AG09309 (cell line): ENCODE measurements around the gene RPA1.
"Not testable (repeated sequence)": the region's sequence is repeated elsewhere in the genome, so short reads cannot be mapped to it uniquely, and the experiment has no call there.

ENCODE experiments used
- DNase-seq: peaks from one replicate; pipeline ENCODE4 v3.0.0-alpha.2; 2010; ENCODE audit warnings: low read depth
- H3K4me3 ChIP-seq: 2 replicates; pipeline ENCODE4 v1.5.1; 2011; ENCODE audit warnings: mild to moderate bottlenecking, low read depth, low read length, moderate library complexity; ENCODE audit not compliant: control insufficient read depth
- CTCF ChIP-seq: IDR thresholded peaks from 2 replicates; pipeline ENCODE4 v1.5.1; 2011; ENCODE audit warnings: mild to moderate bottlenecking, low read depth, low read length, inconsistent platforms; ENCODE audit not compliant: insufficient read depth, control insufficient read depth; ENCODE audit errors: missing control alignments

Gene RPA1

DNA sequence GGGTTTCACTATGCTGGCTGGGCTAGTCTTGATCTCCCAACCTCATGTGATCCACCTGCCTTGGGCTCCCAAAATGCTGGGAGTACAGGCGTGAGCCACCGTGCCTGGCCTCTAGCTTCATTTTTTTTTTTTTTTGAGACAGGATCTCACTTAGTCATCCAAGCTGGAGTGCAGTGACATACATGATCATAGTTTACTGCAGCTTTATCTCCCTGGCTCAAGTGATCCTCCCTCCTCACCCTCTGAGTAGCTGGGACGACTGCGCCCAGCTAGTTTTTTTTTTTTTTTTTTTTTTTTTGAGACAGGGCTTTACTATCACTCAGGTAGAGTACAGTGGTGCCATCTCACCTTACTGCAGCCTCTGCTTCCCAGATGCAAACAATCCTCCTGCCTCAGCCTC is 9.7 kb downstream of the RPA1 start:
- TF ChIP-seq CTCF, result no peak
- H3K4me3 ChIP-seq, result no peak overlapping the region
- no peak for DNase-seq

DNA sequence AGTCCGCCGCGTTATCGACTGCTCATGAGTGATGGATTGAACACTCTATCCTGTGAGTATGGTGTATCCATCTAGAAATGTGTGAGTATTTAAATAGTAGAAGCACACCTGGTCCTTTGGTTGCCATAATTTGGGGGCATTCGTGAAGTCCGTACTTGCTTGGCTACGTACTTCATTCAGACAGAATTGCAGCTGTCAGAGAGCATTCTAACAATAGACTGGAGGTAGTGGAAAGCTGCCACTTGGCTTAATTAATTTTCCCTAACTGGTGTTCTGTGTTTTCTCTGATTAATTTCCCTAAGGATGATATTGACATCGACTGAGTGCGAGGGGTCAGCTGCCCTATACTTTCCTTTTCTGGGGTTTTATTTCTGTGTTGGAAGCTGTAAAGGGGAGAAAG is 14.1 kb downstream of the RPA1 start:
- no peak overlapping the region for H3K4me3 ChIP-seq
- no peak for TF ChIP-seq CTCF
- DNase-seq, result no peak

DNA sequence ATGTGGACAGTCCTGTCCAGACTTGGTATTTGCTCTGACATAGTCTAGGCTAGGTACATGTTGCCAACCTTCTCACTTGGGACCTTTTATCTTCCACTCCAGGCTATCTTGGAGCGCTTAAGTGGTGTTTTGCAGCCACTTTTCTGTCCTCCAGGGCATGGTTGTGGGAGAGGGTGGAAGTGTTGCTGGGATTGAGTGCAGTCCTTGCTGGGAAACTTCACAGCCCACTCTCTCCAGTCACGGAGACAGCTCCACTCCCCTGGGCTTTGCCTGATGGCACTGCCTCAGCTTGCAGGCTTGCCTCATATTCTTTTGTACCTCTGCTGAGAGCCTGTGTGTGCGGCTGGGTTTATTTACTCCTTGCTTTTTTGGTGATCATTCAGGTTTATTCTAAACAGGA is 17.4 kb downstream of the RPA1 start:
- no peak overlapping the region for H3K4me3 ChIP-seq
- DNase-seq, result no peak
- TF ChIP-seq CTCF, result no peak

DNA sequence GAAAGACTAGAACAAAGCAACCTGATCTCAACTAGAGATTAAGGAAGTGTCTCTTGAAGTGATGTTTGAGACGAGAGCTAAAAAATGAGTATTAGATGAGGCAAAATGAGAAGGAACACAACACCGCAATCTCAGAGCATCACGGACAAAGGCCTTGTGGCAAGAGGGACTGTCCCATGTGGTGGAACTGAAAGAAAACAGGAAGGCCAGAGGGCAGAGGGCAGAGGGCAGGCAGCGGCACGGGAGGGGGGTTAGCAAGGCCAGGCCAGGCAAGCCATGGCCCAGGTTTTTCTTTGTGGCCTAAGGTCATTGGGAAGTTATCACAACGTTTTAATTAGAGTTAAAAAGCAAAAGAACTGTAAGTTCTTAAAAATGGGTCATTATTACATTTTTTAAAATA is 22.5 kb downstream of the RPA1 start:
- no peak overlapping the region for H3K4me3 ChIP-seq
- DNase-seq, result no peak
- TF ChIP-seq CTCF, result no peak

- no peak for TF ChIP-seq CTCF
Observed at GRCh38 chr17:1853698-1854097, 23.9 kb downstream of the RPA1 start.

DNA sequence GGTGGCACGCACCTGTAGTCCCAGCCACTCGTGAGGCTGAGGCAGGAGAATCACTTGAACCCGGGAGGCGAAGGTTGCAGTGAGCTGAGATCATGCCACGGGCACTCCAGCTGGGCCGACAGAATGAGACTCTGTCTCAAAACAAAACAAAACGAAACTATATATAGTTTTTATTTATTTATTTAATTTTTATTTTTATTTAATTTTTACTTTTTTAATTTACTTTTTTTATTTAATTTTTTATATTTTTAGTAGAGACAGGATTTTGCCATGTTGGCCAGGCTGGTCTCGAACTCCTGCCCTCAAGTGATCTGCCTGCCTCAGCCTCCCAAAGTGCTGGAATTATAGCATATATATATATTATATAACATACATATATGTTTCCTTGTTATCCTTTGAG is 26.7 kb downstream of the RPA1 start:
- DNase-seq, H3K4me3 ChIP-seq: not testable (repeated sequence)

More at GRCh38 chr17:1853698-1854097, 23.9 kb downstream of the RPA1 start:
- DNase-seq, result no peak
- no peak overlapping the region for H3K4me3 ChIP-seq

DNA sequence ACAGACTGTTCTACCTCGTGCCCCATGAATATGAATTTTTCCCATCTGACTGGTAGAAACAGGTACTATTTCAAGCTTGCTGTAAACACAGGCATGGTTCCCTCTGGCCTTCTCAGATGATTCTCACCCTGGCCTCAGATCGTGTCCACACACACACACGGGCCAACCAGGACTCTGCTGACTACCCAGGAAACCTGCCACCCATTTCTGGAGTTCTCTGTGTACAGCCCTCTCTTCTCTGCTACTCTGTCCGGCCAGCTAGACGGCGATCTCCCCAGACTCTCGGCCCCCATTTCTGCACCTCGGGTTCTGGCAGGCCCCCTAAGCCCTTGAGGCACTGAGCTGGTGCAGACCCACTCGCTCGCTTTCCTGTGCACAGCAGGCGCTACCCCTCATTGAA is 31.2 kb downstream of the RPA1 start:
- no peak for DNase-seq

More for the DNA sequence above, 31.2 kb downstream of the RPA1 start:
- no peak overlapping the region for H3K4me3 ChIP-seq
- no peak for TF ChIP-seq CTCF
